Measurements from ENCODE around the gene CYB561.
A peak's percentile ranks its signal among the peaks of the same experiment; 100 is the strongest.

Gene CYB561

GRCh38 chr17:63447471-63448009, 1.4 kb upstream of the CYB561 start:
- no peak for DNase-seq

DNA sequence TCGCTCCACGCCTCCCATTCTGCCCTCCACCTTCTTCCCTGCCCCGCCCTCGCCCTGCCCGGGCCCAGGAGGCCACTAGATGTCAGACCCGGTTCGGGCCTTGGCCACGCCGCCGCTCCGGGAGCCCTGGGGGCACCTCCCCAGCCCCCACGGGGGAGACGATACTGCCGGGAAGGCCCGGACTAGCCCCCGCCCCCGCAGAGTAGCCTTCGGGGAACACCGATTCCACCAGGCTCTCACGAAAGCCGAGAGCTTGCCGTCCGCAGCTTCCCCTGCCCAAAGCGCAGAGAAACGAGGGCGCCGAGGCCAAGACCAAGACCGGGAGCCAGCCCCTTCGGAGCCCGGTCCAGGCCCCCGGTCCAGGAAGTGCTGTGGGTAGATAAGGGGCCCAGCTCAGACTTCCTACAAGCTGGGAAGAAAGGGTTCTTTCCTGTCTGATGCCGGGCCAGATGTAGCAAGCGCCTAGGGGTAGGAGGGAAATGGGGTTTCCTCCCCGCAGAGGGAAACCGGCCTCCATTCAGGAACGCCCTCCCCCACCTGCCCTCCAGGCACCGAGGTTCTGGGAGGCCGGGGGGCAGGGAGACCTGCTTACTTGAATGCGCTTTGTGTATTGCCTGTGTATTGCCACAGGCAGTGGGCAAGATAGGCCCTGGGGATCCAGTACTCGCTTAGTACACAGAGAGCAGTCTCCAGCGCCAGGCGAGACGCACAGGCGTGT, 806 bp upstream of the CYB561 start:
- DNase-seq, result peak; percentile 27

DNA sequence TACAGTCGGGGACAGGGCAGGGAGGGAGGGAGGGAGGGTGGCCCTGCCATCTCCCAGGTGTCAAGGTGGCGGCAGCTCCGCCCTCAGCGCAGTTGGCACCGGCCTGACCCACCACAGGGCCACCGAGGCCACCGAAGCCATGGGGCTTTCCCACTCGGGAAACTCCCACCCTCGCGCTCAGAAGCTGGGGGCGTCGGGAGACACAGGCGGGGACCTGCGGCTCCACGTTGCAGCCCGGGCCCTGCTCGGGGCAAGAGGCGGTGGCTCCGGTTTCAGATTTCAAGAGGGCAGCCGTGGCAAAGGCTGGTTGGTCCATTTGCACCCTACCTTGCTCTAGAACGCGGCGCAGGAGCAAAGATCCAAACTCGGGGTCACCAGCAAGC, 544 bp downstream of the CYB561 start:
- no peak for DNase-seq

GRCh38 chr17:63445065-63445464, 1.0 kb downstream of the CYB561 start:
- DNase-seq, result no peak

DNA sequence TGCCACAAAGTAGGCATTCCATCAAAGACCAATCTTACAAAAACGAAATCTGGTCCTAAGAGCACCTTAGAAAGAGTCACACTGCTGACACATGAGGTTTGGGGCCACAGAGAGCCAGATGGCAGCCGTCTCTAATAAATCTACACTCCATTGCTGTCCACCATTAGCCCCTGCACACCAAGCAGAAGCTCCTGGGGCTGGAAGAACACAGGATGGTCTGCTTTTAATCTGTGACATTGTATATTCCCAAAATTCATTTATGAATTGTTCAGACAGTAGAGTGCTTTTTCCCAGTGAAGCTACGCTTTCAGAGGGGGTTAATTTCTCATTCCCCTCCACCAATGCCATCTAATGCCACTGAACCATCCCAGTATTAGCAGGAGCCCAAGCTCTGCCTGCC, 1.6 kb downstream of the CYB561 start:
- no peak for DNase-seq

DNA sequence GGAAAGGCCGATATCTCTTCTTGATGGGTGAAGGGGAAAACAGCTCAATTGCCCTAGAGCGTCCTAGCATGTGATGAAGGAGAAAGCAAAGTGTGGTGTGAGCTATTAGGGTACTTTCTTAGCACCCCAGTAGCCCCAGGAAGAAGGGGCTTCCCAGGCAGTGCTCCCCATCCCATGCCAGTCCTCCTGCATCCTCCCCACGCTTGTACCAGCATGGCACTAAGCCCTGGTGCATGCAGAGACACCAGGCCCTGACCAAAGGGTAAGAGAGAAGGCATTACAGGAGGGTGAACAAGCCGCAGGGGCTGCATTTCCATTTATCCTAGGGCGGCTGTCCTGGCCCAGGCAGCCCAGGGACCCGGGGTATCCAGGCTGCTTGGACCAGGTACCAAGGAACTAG, 3.1 kb downstream of the CYB561 start:
- no peak for DNase-seq

GRCh38 chr17:63442549-63443035, 3.5 kb downstream of the CYB561 start:
- no peak for DNase-seq

DNA sequence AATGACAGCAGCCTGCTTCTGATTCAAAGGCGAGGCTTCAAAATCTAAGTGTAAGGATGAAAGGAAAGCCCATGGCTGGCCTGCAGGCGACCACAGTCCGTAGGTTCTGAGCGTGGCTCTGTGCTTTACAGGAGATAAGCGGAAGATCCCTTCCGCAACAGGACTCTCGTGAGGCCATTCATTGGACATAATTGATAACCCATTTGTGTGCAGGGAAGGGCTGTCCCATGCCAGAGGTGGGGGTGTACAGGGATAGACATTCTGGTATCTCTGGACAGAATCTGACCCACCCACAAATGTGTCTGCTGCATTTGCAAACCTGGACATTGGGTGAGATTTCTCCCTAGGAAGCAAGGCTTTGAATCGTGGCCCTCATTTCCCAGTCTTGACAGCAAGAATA, 4.0 kb downstream of the CYB561 start:
- no peak for DNase-seq

- DNase-seq, result no peak
Measured at GRCh38 chr17:63441654-63442053, 4.5 kb downstream of the CYB561 start.

GRCh38 chr17:63440770-63441335, 5.3 kb downstream of the CYB561 start:
- DNase-seq, result no peak

DNA sequence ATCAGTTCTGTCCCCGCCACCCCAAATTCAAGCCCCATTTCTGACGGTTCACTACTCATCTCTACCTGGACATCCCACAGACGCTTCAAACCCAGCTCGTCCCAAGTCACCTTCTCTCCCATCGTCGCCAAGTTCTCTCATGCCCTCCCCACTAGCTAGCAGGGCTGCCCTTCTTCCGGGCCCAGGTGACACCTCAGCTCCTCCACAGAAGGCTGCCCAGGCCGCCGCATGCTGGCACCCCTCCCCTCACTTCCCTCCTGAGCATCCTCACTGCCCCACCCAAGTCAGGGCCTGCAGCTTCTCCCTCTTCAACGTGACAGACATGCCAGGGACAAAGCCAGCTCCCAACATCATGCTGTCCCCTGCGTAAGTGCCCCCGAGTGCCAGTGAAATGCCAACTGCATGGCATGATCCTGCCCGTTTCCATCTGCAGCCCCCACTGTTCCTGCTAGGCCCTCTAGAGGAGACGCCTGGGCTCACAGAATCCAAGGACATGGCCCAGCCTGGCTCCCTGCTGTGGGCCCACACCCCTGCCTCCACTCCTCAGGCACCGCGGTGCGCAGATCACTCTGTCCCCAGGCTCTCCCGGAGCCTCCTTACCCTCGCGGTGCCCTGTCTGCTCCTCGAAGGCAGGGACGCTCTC, 5.9 kb downstream of the CYB561 start:
- DNase-seq, result no peak

DNA sequence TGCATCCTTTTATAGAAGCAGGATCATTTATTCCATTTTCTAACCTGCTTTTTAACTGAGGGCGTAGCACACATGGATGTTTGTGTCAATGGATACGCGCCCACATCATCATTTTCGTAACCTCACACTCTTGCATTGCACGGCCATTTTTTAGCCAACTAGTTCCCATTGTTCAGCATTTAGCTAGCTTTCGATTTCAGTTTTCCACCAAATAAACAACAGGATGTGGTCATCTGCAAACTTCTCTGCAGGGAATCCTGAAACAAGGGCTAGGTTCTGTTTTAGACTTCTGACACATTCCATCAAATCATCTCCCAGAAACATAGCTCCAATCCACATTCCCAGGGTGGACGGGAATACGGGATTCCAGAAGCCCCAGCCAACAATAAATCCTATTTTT, 6.4 kb downstream of the CYB561 start:
- no peak for DNase-seq

GRCh38 chr17:63438092-63439051, 7.7 kb downstream of the CYB561 start:
- DNase-seq, result no peak

DNA sequence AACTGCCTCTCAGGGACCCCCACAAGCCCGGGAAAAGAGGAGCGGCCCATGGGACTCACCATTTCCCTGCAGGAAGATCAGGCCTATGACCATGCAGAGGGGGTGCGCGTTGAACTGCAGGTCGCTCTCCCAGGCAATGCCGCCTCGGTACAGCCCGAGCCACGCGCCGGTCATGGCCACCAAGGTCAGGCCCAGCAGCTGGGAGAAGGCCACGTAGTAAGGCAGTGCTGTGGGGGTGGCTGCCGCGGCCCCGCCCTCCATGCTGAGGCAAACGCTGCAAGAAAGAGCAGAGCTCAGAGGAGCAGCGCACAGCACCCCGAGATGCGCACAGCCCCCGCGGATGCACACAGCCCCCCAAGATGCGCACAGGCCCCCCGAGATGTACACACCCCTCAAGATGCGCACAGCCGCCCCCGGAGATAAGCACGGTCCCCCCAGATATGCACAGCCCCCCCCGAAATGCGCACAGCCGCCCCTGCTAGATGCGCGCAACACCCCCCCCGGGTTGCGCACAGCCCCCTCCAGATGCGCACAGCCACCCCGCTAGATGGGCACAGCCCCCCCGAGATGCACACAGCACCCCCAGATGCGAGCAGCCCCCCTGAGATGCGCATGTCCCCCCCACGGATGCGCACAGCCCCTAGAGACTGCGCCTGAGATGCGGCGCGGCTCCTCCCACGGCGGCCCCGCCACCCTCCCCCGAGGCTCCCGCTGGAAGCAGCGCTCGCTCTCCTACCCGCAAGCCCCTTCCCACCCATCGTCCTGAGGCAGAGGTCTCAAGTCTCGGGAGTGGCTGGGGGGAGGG, 8.6 kb downstream of the CYB561 start:
- DNase-seq, result no peak

GRCh38 chr17:63436523-63437110, 9.5 kb downstream of the CYB561 start:
- DNase-seq, result no peak

DNA sequence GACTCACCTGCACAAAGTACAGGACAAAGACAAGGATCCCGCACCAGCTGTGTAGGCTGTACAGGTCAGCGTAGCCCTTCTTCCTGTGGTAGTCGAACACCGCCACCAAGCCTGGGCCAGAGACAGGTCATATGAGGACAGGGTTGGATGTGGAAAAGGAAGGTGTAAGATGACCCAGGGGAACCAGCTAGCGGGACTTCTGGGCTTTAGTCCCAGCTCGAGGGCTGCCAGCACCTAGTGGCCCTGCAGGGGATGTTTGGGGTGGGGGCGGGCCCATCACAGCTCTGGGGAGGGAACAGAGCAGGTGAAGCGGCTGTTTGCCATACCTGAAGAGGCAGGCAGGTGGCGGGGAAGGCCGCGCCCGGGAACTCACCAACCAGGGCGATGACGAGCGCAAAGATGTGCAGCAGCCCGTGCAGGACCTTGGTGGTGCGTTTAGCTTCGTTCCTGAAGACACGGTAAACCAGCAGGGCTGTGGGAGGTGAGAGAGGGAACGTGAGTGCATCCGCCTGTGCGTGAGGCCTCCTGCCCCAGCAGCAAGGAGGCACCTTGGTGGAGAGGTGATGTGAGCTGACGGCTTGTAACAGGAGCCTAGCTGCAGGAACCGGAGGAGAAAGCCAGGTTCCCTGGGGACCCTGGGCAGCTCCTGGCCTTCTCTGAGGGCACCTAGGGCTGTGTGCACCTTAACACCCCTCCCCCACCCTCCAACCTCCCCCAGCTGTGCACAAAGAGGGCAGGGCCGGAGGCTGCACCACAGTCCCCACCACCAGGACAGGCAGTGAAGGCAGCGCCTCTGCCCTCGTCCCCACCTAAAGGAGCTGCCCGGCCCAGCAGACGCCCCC, 10.2 kb downstream of the CYB561 start:
- no peak for DNase-seq

GRCh38 chr17:63434951-63435571, 11.0 kb downstream of the CYB561 start:
- DNase-seq, result no peak

GRCh38 chr17:63433746-63434591, 12.1 kb downstream of the CYB561 start:
- DNase-seq, result no peak

Data from stimulated activated CD4-positive, alpha-beta T cell treated with anti-CD3 and anti-CD28 coated beads, Interleukin-1b, Interleukin-23, amount 100 ng/mL, for 48 hours (primary cell).